OCI-LY1 (cell line): Measurements from ENCODE around the gene SYNDIG1.

ENCODE experiments used
- H2AFZ ChIP-seq: fragments of 200-600 bp; sonication (generic), shearing (Covaris generic); 2 replicates; pipeline ENCODE4 v1.6.0; 2014; ENCODE audit warnings: antibody characterized with exemption, mild to moderate bottlenecking, low read length
- H3F3A ChIP-seq: fragments of 200-600 bp; sonication (generic), shearing (Covaris generic); 2 replicates; pipeline ENCODE4 v1.6.0; 2014; ENCODE audit warnings: mild to moderate bottlenecking, antibody characterized with exemption, low read length, moderate library complexity; ENCODE audit not compliant: insufficient read depth
- H3K27ac ChIP-seq: fragments of 200-600 bp; sonication (generic); 2 replicates; pipeline ENCODE4 v1.5.1; 2014; ENCODE audit warnings: low read length, mixed run types, mild to moderate bottlenecking, low read depth; ENCODE audit not compliant: poor library complexity, severe bottlenecking
- H3K27me3 ChIP-seq: fragments of 200-600 bp; sonication (generic); 2 replicates; pipeline ENCODE4 v1.6.0; 2014; ENCODE audit warnings: antibody characterized with exemption, mild to moderate bottlenecking, low read length, moderate library complexity; ENCODE audit not compliant: insufficient read depth
- H3K36me3 ChIP-seq: fragments of 200-600 bp; sonication (generic); 2 replicates; pipeline ENCODE4 v1.6.1; 2014; ENCODE audit warnings: mild to moderate bottlenecking, antibody characterized with exemption, low read length, moderate library complexity, mixed read lengths; ENCODE audit not compliant: insufficient read depth
- H3K4me1 ChIP-seq: fragments of 200-600 bp; sonication (generic); 2 replicates; pipeline ENCODE4 v1.5.1; 2014; ENCODE audit warnings: mild to moderate bottlenecking, low read length, moderate library complexity; ENCODE audit not compliant: insufficient read depth, severe bottlenecking
- H3K4me2 ChIP-seq: fragments of 200-600 bp; sonication (generic), shearing (Covaris generic); 2 replicates; pipeline ENCODE4 v1.6.1; 2014; ENCODE audit warnings: low read length
- H3K4me3 ChIP-seq: fragments of 200-600 bp; sonication (generic); 2 replicates; pipeline ENCODE4 v1.5.1; 2014; ENCODE audit warnings: low read length, low read depth, mild to moderate bottlenecking, mixed read lengths; ENCODE audit not compliant: poor library complexity, severe bottlenecking
- H3K79me2 ChIP-seq: fragments of 200-600 bp; shearing (Covaris generic); 2 replicates; pipeline ENCODE4 v1.6.1; 2016; ENCODE audit warnings: mixed run types, low read length, mixed read lengths; ENCODE audit not compliant: insufficient read depth
- H3K9ac ChIP-seq: fragments of 200-600 bp; sonication (generic), shearing (Covaris generic); 2 replicates; pipeline ENCODE4 v1.6.1; 2014; ENCODE audit warnings: mild to moderate bottlenecking, low read length, mixed read lengths
- H3K9me2 ChIP-seq: fragments of 200-600 bp; sonication (generic), shearing (Covaris generic); 2 replicates; pipeline ENCODE4 v1.6.1; 2014; ENCODE audit warnings: low read depth, mild to moderate bottlenecking, low read length, mixed read lengths
- H3K9me3 ChIP-seq: fragments of 200-600 bp; shearing (Covaris generic); 2 replicates; pipeline ENCODE4 v1.6.1; 2014; ENCODE audit warnings: low read length, mixed read lengths
- H4K20me1 ChIP-seq: fragments of 200-600 bp; sonication (generic), shearing (Covaris generic); 2 replicates; pipeline ENCODE4 v1.6.0; 2016; ENCODE audit warnings: mild to moderate bottlenecking, low read length; ENCODE audit not compliant: insufficient read depth
- CTCF ChIP-seq: fragments of 200-600 bp; sonication (generic), shearing (Covaris generic); IDR thresholded peaks from 2 replicates; pipeline ENCODE4 v1.5.1; 2017; ENCODE audit warnings: mild to moderate bottlenecking, antibody characterized with exemption, low read length, moderate library complexity, mixed read lengths
- EZH2 ChIP-seq: fragments of 200-600 bp; sonication (generic), shearing (Covaris generic); IDR thresholded peaks from 2 replicates; pipeline ENCODE4 v1.8.0; 2017; ENCODE audit warnings: borderline replicate concordance, mixed run types, mild to moderate bottlenecking, antibody characterized with exemption, low read length, moderate library complexity, mixed read lengths

The SYNDIG1 gene

GRCh38 chr20:24579475-24579874 is 110.0 kb downstream of the SYNDIG1 start:
- Histone ChIP-seq H3K9ac (no peak overlapping the region), H3K36me3 (no peaks in the 10 kb centered on the region), H2AFZ (no peak overlapping the region), H3K79me2 (no peaks in the 10 kb centered on the region), H4K20me1 (no peaks in the 10 kb centered on the region), H3K27me3 (0 out of 2 replicates have a peak, but pooled peaks cover 3% of the 10 kb centered on the region), H3K4me2 (no peak overlapping the region), H3K9me3 (no peaks in the 10 kb centered on the region), H3K4me1 (no peaks in the 10 kb centered on the region), H3K27ac (no peak overlapping the region), H3K9me2 (no peaks in the 10 kb centered on the region), H3K4me3 (no peak overlapping the region), H3F3A (no peaks in the 10 kb centered on the region)
- TF ChIP-seq EZH2: no peak
- TF ChIP-seq CTCF: no peak

- Histone ChIP-seq H3K4me3 (no peak overlapping the region), H3F3A (no peaks in the 10 kb centered on the region), H3K27me3 (0 out of 2 replicates have a peak, but pooled peaks cover 3% of the 10 kb centered on the region), H3K9me2 (no peaks in the 10 kb centered on the region), H2AFZ (no peak overlapping the region), H4K20me1 (no peaks in the 10 kb centered on the region), H3K4me1 (no peaks in the 10 kb centered on the region), H3K36me3 (no peaks in the 10 kb centered on the region), H3K27ac (no peak overlapping the region), H3K9me3 (no peaks in the 10 kb centered on the region), H3K4me2 (no peak overlapping the region), H3K9ac (no peak overlapping the region), H3K79me2 (no peaks in the 10 kb centered on the region)
- TF ChIP-seq EZH2 (no peak), CTCF (no peak)
These were observed 110.6 kb downstream of the SYNDIG1 start for GRCh38 chr20:24580006-24580405.

- Histone ChIP-seq H3F3A (no peaks in the 10 kb centered on the region), H3K4me1 (no peaks in the 10 kb centered on the region), H3K4me3 (no peak overlapping the region), H3K9me3 (no peaks in the 10 kb centered on the region), H3K9me2 (no peaks in the 10 kb centered on the region), H3K36me3 (no peaks in the 10 kb centered on the region), H3K27me3 (0 out of 2 replicates have a peak, but pooled peaks cover 3% of the 10 kb centered on the region), H3K79me2 (no peaks in the 10 kb centered on the region), H4K20me1 (no peaks in the 10 kb centered on the region), H3K9ac (no peak overlapping the region), H3K27ac (no peak overlapping the region), H3K4me2 (no peak overlapping the region), H2AFZ (no peak overlapping the region)
- TF ChIP-seq EZH2 (no peak), CTCF (no peak)
These were observed 111.4 kb downstream of the SYNDIG1 start for GRCh38 chr20:24580855-24581254.
